Uterus (tissue), 2 donors: ENCODE data around the gene EGLN3.

Experiments used
- CTCF ChIP-seq, 4 experiments: fragments of 200-600 bp in 2 of 4; fragments of 450-650 bp in 2 of 4; sonication (generic) in 2 of 4; IDR thresholded peaks; one replicate each; pipeline ENCODE4 v1.5.1; 2016 to 2019; ENCODE audit warnings: antibody characterized with exemption in 4 of 4, mild to moderate bottlenecking in 2 of 4, moderate library complexity in 1 of 4
- POLR2A ChIP-seq, 2 donors: fragments of 450-650 bp; IDR thresholded peaks; one replicate each; pipeline ENCODE4 v1.6.1; 2016; ENCODE audit warnings: antibody characterized with exemption in 2 of 2, mild to moderate bottlenecking in 1 of 2, moderate library complexity in 1 of 2

- no peak for TF ChIP-seq CTCF (IDR thresholded peaks at IDR 0.05)
- TF ChIP-seq POLR2A (IDR thresholded peaks at IDR 0.05): no peak
Observed at GRCh38 chr14:33911046-33911445, 39.8 kb downstream of the EGLN3 start.
